ENCODE results near the gene CDH20.

Gene CDH20

GRCh38 chr18:61581578-61582201 lies 248.5 kb downstream of the CDH20 start:
- DNase-seq = peak in 1 of 2 experiments; percentile 13

GRCh38 chr18:61582202-61582710 lies 249.0 kb downstream of the CDH20 start:
- DNase-seq = no peak

- DNase-seq = no peak
These were observed 250.3 kb downstream of the CDH20 start for GRCh38 chr18:61583548-61583947.

GRCh38 chr18:61587865-61588264 lies 254.6 kb downstream of the CDH20 start:
- no peak for DNase-seq

GRCh38 chr18:61589053-61589723 lies 256.0 kb downstream of the CDH20 start:
- DNase-seq = no peak

GRCh38 chr18:61589724-61590065 lies 256.5 kb downstream of the CDH20 start:
- no peak for DNase-seq

GRCh38 chr18:61591253-61591652 lies 258.0 kb downstream of the CDH20 start:
- DNase-seq = no peak

- no peak for DNase-seq
These were observed 262.5 kb downstream of the CDH20 start for GRCh38 chr18:61595615-61596251.

- DNase-seq = no peak
These were observed 263.1 kb downstream of the CDH20 start for GRCh38 chr18:61596296-61596695.

- no peak for DNase-seq
These were observed 264.1 kb downstream of the CDH20 start for GRCh38 chr18:61597316-61597715.

GRCh38 chr18:61600422-61600821 lies 267.2 kb downstream of the CDH20 start:
- no peak for DNase-seq

GRCh38 chr18:61602836-61603235 lies 269.6 kb downstream of the CDH20 start:
- peak; percentile 34 to 47 for DNase-seq
